B cell (primary cell): ENCODE measurements around the gene MNX1. TPM values are rescaled to one million over a fixed set of nuclear protein-coding genes. Genes with fewer than 3 reads are reported as not detected.

Experiments used
- ATAC-seq: fragments of 200-7000 bp; cut with Tn5 transposase; one replicate; pipeline ENCODE4 v1.10.0; 2021; ENCODE audit warnings: low read depth, mild to moderate bottlenecking, moderate number of reproducible peaks, moderate library complexity
- CTCF ChIA-PET: fragments of 350-600 bp; sonication (Branson Sonifier 250); formaldehyde crosslinking; loops from one replicate; lab custom pipeline; 2021; ENCODE audit warnings: antibody characterized with exemption, inconsistent platforms; lab: Charles Lee
- POLR2A ChIA-PET: fragments of 350-600 bp; sonication (Branson Sonifier 250); formaldehyde crosslinking; loops from one replicate; lab custom pipeline; 2021; ENCODE audit warnings: antibody characterized with exemption; lab: Charles Lee
- DNase-seq: peaks from one replicate; pipeline ENCODE4 v3.0.0; 2013
- H2AFZ ChIP-seq: 2 replicates; pipeline ENCODE4 v1.6.1; 2012; ENCODE audit warnings: mild to moderate bottlenecking, low read depth, low read length; ENCODE audit not compliant: insufficient read depth, poor library complexity, severe bottlenecking
- H3K27ac ChIP-seq, 2 donors: 1 replicate in 1 of 2; 2 replicates in 1 of 2; pipeline ENCODE4 v1.5.1; 2012 to 2013; ENCODE audit warnings: low read length in 2 of 2, mild to moderate bottlenecking in 2 of 2, moderate library complexity in 1 of 2
- H3K27me3 ChIP-seq, 4 experiments: fragments of 200-600 bp in 1 of 4; sonication (generic) in 1 of 4; replicated peaks in 1 of 4; 1 replicate in 2 of 4; 2 replicates in 2 of 4; pipeline versions ENCODE4 v1.6.1 to v1.7.0; 2013 to 2016; ENCODE audit warnings: low read length in 3 of 4, mild to moderate bottlenecking in 2 of 4, mixed read lengths in 1 of 4, moderate library complexity in 1 of 4; ENCODE audit not compliant: insufficient read depth in 4 of 4, control insufficient read depth in 3 of 4; ENCODE audit errors: control extremely low read depth in 1 of 4
- H3K36me3 ChIP-seq, 2 experiments: replicated peaks in 1 of 2; 1 replicate in 1 of 2; 2 replicates in 1 of 2; pipeline versions ENCODE4 v1.6.1 to v1.7.1; 2013; ENCODE audit warnings: low read length in 1 of 2; ENCODE audit not compliant: insufficient read depth in 2 of 2, control insufficient read depth in 1 of 2; ENCODE audit errors: control extremely low read depth in 1 of 2, extremely low read depth in 1 of 2
- H3K4me1 ChIP-seq, 2 donors: fragments of 200-600 bp in 1 of 2; sonication (generic) in 1 of 2; 1 replicate in 1 of 2; 2 replicates in 1 of 2; pipeline versions ENCODE4 v1.5.1 to v1.6.1; 2013 to 2017; ENCODE audit warnings: low read length in 2 of 2; ENCODE audit not compliant: control insufficient read depth in 2 of 2, insufficient read depth in 2 of 2
- H3K4me2 ChIP-seq: replicated peaks from 2 replicates; pipeline ENCODE3; 2012; ENCODE audit warnings: mild to moderate bottlenecking, low read depth, low read length; ENCODE audit not compliant: poor library complexity, severe bottlenecking
- H3K4me3 ChIP-seq, 5 experiments: fragments of 200-600 bp in 1 of 5; sonication (generic) in 1 of 5; 1 replicate in 3 of 5; 2 replicates in 2 of 5; pipeline versions ENCODE4 v1.5.1 to v1.7.0; 2011 to 2016; ENCODE audit warnings: low read length in 4 of 5, mild to moderate bottlenecking in 4 of 5, low read depth in 2 of 5, control low read depth in 1 of 5, moderate library complexity in 1 of 5; ENCODE audit not compliant: insufficient read depth in 1 of 5; ENCODE audit errors: control extremely low read depth in 1 of 5, extremely low read depth in 1 of 5
- H3K79me2 ChIP-seq: fragments of 200-600 bp; sonication (generic); one replicate; pipeline ENCODE4 v1.6.0; 2016; ENCODE audit warnings: low read length; ENCODE audit not compliant: control insufficient read depth, insufficient read depth
- H3K9ac ChIP-seq: fragments of 200-600 bp; sonication (generic); 2 replicates; pipeline ENCODE4 v1.6.1; 2017; ENCODE audit warnings: mild to moderate bottlenecking, low read length, moderate library complexity
- H3K9me3 ChIP-seq, 3 donors: one replicate each; pipeline versions ENCODE4 v1.6.1 to v1.7.1; 2013; ENCODE audit warnings: low read length in 2 of 3; ENCODE audit not compliant: control insufficient read depth in 2 of 3, insufficient read depth in 1 of 3; ENCODE audit errors: control extremely low read depth in 1 of 3
- H4K20me1 ChIP-seq: 2 replicates; pipeline ENCODE4 v1.6.0; 2012; ENCODE audit warnings: mild to moderate bottlenecking, low read length; ENCODE audit not compliant: insufficient read depth, control insufficient read depth, poor library complexity, severe bottlenecking
- H3K27ac Mint-ChIP-seq: one replicate; pipeline ENCODE4 v1.8.0; 2021; ENCODE audit warnings: mixed read lengths
- H3K27me3 Mint-ChIP-seq: one replicate; pipeline ENCODE4 v1.8.0; 2021; ENCODE audit warnings: mixed read lengths
- H3K4me1 Mint-ChIP-seq: one replicate; pipeline ENCODE4 v1.8.0; 2021; ENCODE audit warnings: mixed read lengths
- H3K4me3 Mint-ChIP-seq: one replicate; pipeline ENCODE4 v1.8.0; 2021; ENCODE audit warnings: mixed read lengths
- H3K9me3 Mint-ChIP-seq: one replicate; pipeline ENCODE4 v1.8.0; 2022; ENCODE audit warnings: mixed read lengths; ENCODE audit not compliant: insufficient read depth
- CTCF ChIP-seq: fragments of 200-600 bp; IDR thresholded peaks from one replicate; pipeline ENCODE4 v1.8.0; 2022; ENCODE audit warnings: antibody characterized with exemption, mild to moderate bottlenecking
- EZH2 ChIP-seq: IDR thresholded peaks from 2 replicates; pipeline ENCODE4 v1.6.1; 2012; ENCODE audit warnings: borderline replicate concordance, low read depth, mild to moderate bottlenecking, moderate library complexity, low read length; ENCODE audit not compliant: insufficient read depth, poor library complexity, severe bottlenecking
- WGBS: methylation state at CpG from one replicate; pipeline ENCODE4 v1.1.5; 2013; ENCODE audit warnings: missing lambda C conversion rate; ENCODE audit not compliant: insufficient coverage; 5-methylcytosine and 5-hydroxymethylcytosine counted together
- intact Hi-C: fragments of 100-400 bp; cut with micrococcal nuclease; formaldehyde crosslinking; loops from one replicate; pipeline ENCODE4 v1.10.0; 2022
- polyA plus RNA-seq: library from polyadenylated mRNA; depleted of rRNA; stranded (reverse); fragments of >200 nt; gene quantifications from 2 replicates; pipeline ENCODE4 v1.2.3, GENCODE V29; 2012
- total RNA-seq, 2 donors: library from RNA; stranded (reverse); fragments of 120-200 nt in 1 of 2; gene quantifications; 1 replicate in 1 of 2; 2 replicates in 1 of 2; pipeline versions ENCODE4 v1.2.3 to v1.2.4, GENCODE V29; 2013 to 2022

Gene MNX1
- total and polyA plus RNA-seq, 2 donors (not counting 1 experiment from before 2014, with no cell fraction given), result not detected

- no peak overlapping the region for H3K4me3 Mint-ChIP-seq
- H3K4me2 ChIP-seq, result no peak overlapping the region
- H3K4me1 Mint-ChIP-seq, result peaks cover 16% of the 10 kb centered on the region
- WGBS, result 10% methylated on average over 39 of the region's 48 CpGs
- ATAC-seq (no peak), DNase-seq (peak; percentile 24)
- H3K9ac ChIP-seq, result no peak overlapping the region
- POLR2A ChIA-PET, result no interaction called here
- peaks cover 0 to 52% (median 0%) of the 10 kb centered on the region in 3 donors for H3K9me3 ChIP-seq
- no peaks in the 10 kb centered on the region for H3K9me3 Mint-ChIP-seq
- H3K4me3 ChIP-seq, result no peak overlapping the region
- intact Hi-C loops, result no loop called here
- H3K36me3 ChIP-seq, result no peaks in the 10 kb centered on the region
- no peak overlapping the region for H3K27ac Mint-ChIP-seq
- H4K20me1 ChIP-seq, result no peaks in the 10 kb centered on the region
- peaks cover 31 to 37% of the 10 kb centered on the region in 2 donors for H3K4me1 ChIP-seq
- TF ChIP-seq CTCF (no peak), EZH2 (no peak)
- no peak overlapping the region for H2AFZ ChIP-seq
- no peaks in the 10 kb centered on the region for H3K79me2 ChIP-seq
- no peak overlapping the region for H3K27ac ChIP-seq
- peaks cover 0 to 94% (median 58%) of the 10 kb centered on the region in 4 experiments for H3K27me3 ChIP-seq
- H3K27me3 Mint-ChIP-seq, result peaks cover 59% of the 10 kb centered on the region
- CTCF ChIA-PET, result no interaction called here
Measured at GRCh38 chr7:157017603-157018327, 7.3 kb upstream of the MNX1 start.

GRCh38 chr7:157017149-157017548 is 6.7 kb upstream of the MNX1 start:
- Histone ChIP-seq H3K4me2 (no peak overlapping the region), H3K4me3 (no peak overlapping the region), H3K79me2 (no peaks in the 10 kb centered on the region), H3K27me3 (peaks cover 0 to 94% (median 55%) of the 10 kb centered on the region in 4 experiments), H2AFZ (no peak overlapping the region), H3K9me3 (peaks cover 0 to 49% (median 0%) of the 10 kb centered on the region in 3 donors), H4K20me1 (no peaks in the 10 kb centered on the region), H3K4me1 (peaks cover 31 to 36% of the 10 kb centered on the region in 2 donors), H3K27ac (no peak overlapping the region), H3K36me3 (no peaks in the 10 kb centered on the region), H3K9ac (no peak overlapping the region)
- Mint-ChIP-seq H3K4me3 (no peak overlapping the region), H3K27me3 (peaks cover 57% of the 10 kb centered on the region), H3K4me1 (peaks cover 12% of the 10 kb centered on the region), H3K9me3 (no peaks in the 10 kb centered on the region), H3K27ac (no peak overlapping the region)
- CTCF ChIA-PET, result interaction anchor here (0.8 kb wide), 1 partner anchor 35 kb away, joined by 3 read pairs; no protein-coding TSS in a partner anchor
- no peak for ATAC-seq
- TF ChIP-seq CTCF (no peak), EZH2 (no peak)
- 30% methylated on average over 4 of the region's 11 CpGs for WGBS
- intact Hi-C loops, result no loop called here
- no peak for DNase-seq
- POLR2A ChIA-PET, result no interaction called here
